Measurements from ENCODE around the gene AP5S1.
"Not testable (repeated sequence)": the region's sequence is repeated elsewhere in the genome, so short reads cannot be mapped to it uniquely, and the experiment has no call there.

Gene AP5S1

GRCh38 chr20:3812975-3813847 lies 7.1 kb upstream of the AP5S1 start:
- DNase-seq, result no peak

- DNase-seq, result no peak
These were observed 6.3 kb upstream of the AP5S1 start for GRCh38 chr20:3813848-3814581.

GRCh38 chr20:3814928-3815495 lies 5.3 kb upstream of the AP5S1 start:
- DNase-seq, result no peak

- no peak for DNase-seq
These were observed 4.5 kb upstream of the AP5S1 start for GRCh38 chr20:3815703-3816315.

- DNase-seq, result no peak
These were observed 1.9 kb upstream of the AP5S1 start for GRCh38 chr20:3818155-3819151.

- no peak for DNase-seq
These were observed 818 bp upstream of the AP5S1 start for GRCh38 chr20:3819411-3820047.

GRCh38 chr20:3820901-3821727 lies 767 bp downstream of the AP5S1 start:
- no peak for DNase-seq

- DNase-seq, result no peak
These were observed 1.6 kb downstream of the AP5S1 start for GRCh38 chr20:3821996-3822395.

GRCh38 chr20:3823881-3824280 lies 3.5 kb downstream of the AP5S1 start:
- no peak for DNase-seq

- DNase-seq, result no peak
These were observed 5.2 kb downstream of the AP5S1 start for GRCh38 chr20:3825526-3825925.

- DNase-seq, result no peak
These were observed 6.1 kb downstream of the AP5S1 start for GRCh38 chr20:3826420-3826819.

- DNase-seq, result no peak
These were observed 8.5 kb downstream of the AP5S1 start for GRCh38 chr20:3828798-3829197.

GRCh38 chr20:3829891-3830290 lies 9.5 kb downstream of the AP5S1 start:
- not testable (repeated sequence) for DNase-seq

GRCh38 chr20:3836132-3836531 lies 15.8 kb downstream of the AP5S1 start:
- DNase-seq, result no peak

- DNase-seq, result no peak
These were observed 19.0 kb downstream of the AP5S1 start for GRCh38 chr20:3839328-3839727.

- DNase-seq, result not testable (repeated sequence)
These were observed 19.9 kb downstream of the AP5S1 start for GRCh38 chr20:3840201-3840600.

GRCh38 chr20:3842348-3842930 lies 22.1 kb downstream of the AP5S1 start:
- no peak for DNase-seq

GRCh38 chr20:3843490-3843889 lies 23.1 kb downstream of the AP5S1 start:
- DNase-seq, result peak; percentile 78

- DNase-seq, result not testable (repeated sequence)
These were observed 23.8 kb downstream of the AP5S1 start for GRCh38 chr20:3843990-3844619.

GRCh38 chr20:3846378-3846739 lies 26.0 kb downstream of the AP5S1 start:
- DNase-seq, result no peak

All from 8988T (cell line).